Measurements from ENCODE around the gene SLC2A10.

SLC2A10 gene

GRCh38 chr20:46704714-46705377, 4.6 kb upstream of the SLC2A10 start:
- no peak for DNase-seq

GRCh38 chr20:46705378-46705729, 4.1 kb upstream of the SLC2A10 start:
- DNase-seq: no peak

- DNase-seq: no peak
These were observed 3.2 kb upstream of the SLC2A10 start for GRCh38 chr20:46706242-46706641.

- DNase-seq: no peak
These were observed 1.1 kb upstream of the SLC2A10 start for GRCh38 chr20:46708172-46708860.

- DNase-seq: no peak
These were observed 392 bp upstream of the SLC2A10 start for GRCh38 chr20:46709055-46709458.

GRCh38 chr20:46710153-46710913, 884 bp downstream of the SLC2A10 start:
- DNase-seq: no peak

- no peak for DNase-seq
These were observed 2.7 kb downstream of the SLC2A10 start for GRCh38 chr20:46712056-46712636.

GRCh38 chr20:46713957-46714834, 4.7 kb downstream of the SLC2A10 start:
- DNase-seq: no peak

- DNase-seq: peak; percentile 11
These were observed 5.9 kb downstream of the SLC2A10 start for GRCh38 chr20:46715292-46715756.

- DNase-seq: no peak
These were observed 8.5 kb downstream of the SLC2A10 start for GRCh38 chr20:46717818-46718541.

GRCh38 chr20:46720019-46720418, 10.6 kb downstream of the SLC2A10 start:
- DNase-seq: no peak

- DNase-seq: no peak
These were observed 11.5 kb downstream of the SLC2A10 start for GRCh38 chr20:46720776-46721425.

GRCh38 chr20:46721476-46721875, 12.0 kb downstream of the SLC2A10 start:
- DNase-seq: no peak

GRCh38 chr20:46722450-46722849, 13.0 kb downstream of the SLC2A10 start:
- no peak for DNase-seq

- DNase-seq: no peak
These were observed 13.6 kb downstream of the SLC2A10 start for GRCh38 chr20:46723039-46723438.

- no peak for DNase-seq
These were observed 15.0 kb downstream of the SLC2A10 start for GRCh38 chr20:46724343-46724959.

- no peak for DNase-seq
These were observed 16.0 kb downstream of the SLC2A10 start for GRCh38 chr20:46725186-46726165.

- no peak for DNase-seq
These were observed 22.3 kb downstream of the SLC2A10 start for GRCh38 chr20:46731770-46732169.

- DNase-seq: no peak
These were observed 26.0 kb downstream of the SLC2A10 start for GRCh38 chr20:46735436-46735835.

Measured in NCI-H226 (cell line).